GM21515 (cell line): ENCODE results near the gene MC2R.

ENCODE experiments used
- ATAC-seq: cut with Tn5 transposase; IDR thresholded peaks from one replicate; pipeline ENCODE4 v1.9.1; 2021; ENCODE audit not compliant: unreplicated experiment

MC2R gene

DNA sequence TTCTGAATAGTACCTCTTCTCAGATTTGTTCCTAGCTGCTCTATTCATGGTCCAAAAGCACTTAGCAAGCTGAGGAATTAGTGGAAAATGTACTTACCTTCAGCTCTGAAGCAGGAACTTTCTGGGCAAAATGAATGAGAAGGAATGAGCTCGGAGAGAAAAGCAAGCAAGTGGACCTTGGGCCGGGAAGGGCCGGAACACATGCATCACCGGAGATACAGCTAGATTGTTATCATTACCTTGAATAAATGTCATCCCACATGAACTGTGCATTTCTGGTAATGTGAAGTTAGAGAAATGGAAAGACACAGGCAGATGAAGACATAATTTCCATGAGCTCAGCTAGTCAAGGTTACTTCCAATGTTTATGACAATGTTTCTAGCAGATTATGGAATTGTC is at the start of gene MC2R:
MC2R (minus strand) TSS at position 146 of the 400 bp plus-strand sequence. CDS start 30,018 bp downstream, outside the sequence.
- ATAC-seq = no peak

DNA sequence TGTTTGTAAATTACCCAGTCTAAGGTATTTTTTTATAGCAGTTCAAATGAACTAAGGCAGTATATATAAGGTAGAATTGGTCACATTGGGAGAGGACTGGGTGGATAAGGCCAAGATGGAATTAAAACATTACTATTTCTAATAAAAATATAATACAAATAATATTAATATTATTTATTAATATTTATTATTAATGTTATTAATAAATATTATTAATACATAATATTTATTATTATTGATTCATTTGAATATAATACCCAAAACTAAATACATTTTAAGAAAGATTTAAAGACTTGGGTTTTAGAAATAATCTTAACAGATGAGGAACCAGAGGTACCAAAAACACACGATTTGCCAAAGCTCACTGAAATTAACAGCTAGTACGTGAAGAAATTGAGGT is 30.5 kb upstream of the MC2R start:
- no peak for ATAC-seq

DNA sequence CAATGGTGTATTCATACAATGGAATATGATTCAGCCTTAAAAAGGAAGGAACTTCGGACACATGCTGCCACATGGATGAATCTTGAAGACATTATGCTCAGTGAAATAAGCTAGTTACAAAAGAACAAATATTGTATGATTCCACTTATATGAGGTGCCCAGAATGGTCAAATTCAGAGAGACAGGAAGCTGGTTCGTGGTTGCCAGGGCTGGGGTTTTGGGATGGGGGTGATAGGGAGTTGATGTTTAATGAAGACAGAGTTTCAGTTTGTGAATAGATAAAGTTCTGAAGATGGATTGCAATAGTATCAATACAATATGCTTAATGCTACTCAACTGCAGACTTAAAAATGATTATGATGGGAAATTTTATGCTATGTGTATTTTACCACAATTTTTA is 28.0 kb upstream of the MC2R start:
- no peak for ATAC-seq

DNA sequence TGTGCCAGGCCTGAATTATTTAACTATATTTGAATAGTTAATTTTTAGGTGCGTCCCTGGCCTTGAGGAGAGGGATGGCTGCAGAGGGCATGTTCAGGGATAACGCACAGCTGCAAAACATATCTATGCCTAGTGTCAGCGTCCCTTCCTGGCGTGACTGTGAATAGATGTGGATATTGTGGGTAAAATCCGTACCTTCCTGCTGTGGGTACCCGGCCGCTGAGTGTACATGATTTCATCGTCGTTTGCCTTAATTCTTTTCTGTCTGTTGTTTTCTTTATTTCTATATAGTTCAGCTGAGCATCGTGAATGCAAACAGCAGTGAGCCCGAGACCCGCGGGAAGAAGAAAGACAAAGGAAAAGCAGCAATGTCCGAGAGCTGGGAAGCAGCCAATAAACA is 25.0 kb upstream of the MC2R start:
- no peak for ATAC-seq

DNA sequence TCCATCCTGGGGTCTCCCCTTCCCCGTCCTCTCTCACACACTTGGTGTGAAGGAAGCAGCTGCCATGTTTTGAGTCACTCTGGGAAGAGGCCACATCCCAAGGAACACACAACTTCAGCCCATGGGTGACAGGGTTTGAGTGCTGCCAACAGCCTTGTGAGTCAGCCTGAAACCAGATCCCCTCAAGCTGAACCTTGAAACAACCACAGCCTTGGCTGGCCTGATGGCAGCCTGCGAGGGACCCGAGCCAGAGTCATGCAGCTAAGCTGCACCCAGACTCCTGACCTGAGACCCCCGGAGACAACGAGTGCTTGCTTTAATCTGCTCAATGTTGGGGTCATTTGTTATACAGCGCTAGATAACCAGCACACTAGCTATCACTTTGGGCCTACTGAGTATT is 19.3 kb upstream of the MC2R start:
- ATAC-seq = no peak

DNA sequence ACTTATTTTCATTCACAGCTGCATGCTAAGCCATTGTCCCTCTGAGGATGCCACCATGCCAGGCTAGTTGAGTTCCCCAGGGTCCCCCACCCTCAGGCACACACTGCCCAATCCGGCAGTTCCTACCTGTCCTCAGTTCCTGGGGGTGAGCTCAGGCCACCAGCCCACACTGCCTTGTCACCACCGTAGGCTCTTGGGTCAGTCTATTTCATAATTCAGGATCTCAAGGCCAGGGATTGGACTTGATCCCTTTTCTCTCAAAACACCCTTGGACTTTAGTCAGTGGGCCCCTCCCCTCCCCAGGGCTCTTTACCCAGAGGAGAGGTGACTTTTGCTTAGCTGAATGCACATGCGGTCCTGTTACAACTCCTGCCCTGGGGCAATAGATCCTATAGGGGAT is 18.7 kb upstream of the MC2R start:
- no peak for ATAC-seq

DNA sequence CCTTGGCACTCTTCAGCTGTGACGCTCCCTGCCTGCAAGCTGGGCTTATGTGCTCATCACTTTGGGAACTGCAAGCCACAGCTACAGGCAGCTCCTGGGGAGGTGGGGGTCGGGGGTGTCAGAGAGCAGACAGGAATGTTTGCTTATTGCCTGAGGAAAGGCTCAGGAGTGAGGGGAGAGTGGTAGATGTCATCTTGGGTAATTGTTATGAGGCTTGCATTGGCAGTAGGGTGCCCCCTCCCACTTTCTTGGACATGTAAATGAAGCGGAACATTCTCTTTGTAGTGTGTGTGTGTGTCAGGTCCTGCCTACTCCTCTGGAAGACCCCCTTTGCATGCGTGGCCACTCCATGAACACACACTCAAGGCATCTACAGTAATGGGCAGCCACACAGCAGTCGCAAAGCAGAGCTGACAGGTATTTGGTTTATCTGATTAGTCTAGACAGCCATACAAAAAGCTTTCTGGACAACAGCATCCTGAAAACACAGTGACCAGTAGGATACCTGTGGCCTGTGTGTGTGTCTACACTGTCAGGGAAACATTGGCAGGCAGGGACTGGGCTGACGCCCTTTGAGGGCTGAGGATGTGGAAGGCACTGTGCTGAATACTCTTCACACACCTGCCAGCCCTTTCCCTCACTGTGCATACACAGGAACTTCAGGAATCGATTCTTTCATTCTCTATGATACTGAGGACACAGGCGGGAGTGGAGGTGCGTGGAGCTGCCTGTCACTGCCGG is 17.1 kb upstream of the MC2R start:
- ATAC-seq = no peak

DNA sequence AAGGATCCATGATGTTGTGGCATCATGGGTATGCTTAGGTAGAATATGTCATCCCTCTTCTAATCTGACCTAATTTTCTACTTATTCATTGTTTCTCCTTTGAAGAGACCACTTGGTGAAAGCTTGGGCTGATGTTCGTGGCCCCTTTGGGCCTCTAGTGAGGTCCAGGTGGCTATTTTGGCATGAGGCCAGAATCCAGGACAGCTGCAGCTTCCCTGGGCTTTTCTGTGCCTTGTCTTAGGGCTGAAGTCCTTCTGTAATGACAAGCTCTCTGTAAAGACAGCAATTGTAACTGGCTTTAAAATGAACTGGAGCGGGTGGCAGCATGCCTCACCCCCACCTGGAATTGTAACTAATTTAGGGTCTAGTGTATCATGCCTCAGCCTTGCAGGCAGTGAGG is 15.6 kb upstream of the MC2R start:
- no peak for ATAC-seq

DNA sequence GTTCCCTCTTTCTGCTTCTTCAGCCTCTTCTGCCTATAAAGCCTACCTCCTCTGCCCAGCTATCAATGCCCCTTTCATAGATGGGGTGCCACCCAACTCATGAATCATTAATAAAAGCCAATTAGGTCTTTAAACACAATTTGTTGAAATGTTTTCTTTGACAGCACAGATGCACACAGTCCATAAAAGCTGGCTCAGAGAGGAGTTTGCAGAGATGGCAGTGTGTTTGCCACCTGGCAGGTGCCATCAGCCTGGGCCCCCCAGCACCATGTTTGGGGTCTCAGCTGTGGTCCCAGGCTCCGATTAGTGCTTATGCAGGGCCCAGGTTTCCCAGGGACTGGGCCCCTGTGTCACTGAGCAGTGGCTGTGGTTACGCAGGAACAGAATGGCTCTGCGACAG is 7.9 kb upstream of the MC2R start:
- ATAC-seq = no peak

DNA sequence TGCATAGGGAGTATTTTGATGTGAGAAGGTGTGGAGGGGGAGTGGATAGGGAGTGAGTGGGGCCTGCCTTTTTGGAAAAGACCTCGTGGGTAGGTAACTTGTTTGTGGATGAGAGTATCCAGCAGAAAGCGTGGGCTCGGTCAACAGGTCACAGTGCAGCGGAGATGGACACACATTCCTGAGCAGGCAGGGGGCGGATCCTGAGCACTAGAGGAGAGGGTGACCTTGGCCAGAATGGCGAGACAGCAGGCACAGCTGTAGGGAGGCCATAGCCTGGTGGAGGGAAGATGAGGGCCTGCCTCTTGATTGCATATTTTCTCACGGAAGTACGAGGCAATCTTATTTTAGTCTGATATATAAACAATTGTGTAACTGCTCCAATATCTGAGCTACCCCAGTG is 3.6 kb upstream of the MC2R start:
- no peak for ATAC-seq

DNA sequence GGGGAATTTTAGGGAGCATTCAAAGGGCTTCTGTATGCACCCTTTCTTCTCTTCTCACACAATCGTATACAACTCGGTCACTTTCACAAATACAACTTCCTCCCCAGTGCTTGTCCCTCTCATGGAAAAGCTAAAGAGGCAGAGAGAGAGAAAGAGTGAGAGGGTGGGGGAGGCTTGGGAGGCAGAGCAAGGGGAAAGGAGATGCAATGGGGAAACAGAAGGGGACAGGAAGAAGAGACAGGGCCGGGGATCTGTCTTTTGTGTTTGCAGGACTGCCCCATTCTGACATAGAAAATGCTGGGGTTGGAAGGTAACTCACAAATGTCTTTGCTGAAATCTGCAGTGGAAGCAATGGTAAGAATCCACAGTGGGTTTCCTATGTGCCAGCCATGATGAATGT is 2.1 kb upstream of the MC2R start:
- no peak for ATAC-seq

DNA sequence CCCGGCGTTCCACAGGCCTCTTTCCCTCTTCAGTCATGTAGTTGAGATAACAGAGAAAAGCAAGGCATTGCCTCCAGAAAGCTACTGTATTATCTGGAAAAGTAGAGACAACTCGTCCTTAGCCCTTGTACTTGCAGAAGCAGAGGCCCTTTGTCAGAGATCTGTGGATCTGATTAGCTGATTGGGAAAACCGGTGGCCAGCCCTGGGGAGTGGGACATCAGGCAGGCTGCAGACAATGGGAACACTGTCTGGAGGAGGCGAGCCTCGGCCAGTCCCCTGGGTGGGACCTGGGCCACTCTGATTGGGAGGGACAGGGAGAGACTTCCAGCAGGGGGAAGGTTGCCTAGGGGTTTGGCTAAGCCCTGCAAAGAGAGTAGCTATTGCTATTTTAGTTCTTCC is 1.2 kb upstream of the MC2R start:
- ATAC-seq = no peak

DNA sequence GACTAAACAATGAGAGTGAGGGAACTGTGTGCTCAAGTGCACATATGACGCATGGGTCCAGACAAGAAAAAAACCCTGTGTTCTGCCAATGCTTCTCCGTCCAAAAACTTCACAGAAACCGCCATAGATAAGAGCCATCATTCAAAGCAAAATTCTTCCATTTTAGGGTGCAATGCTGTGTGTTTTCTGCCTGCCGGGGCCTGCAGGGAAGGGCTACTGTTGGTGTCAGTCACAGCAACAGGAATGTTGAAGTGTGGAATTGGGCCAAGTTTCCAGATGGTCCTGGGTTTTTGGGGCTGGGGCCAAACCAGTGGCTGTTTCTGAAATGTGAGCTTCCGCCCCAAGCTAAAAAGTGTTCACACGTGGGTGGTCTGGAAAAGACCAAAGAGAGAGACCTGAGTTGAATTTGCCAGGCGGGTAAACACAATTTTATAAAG is 677 bp upstream of the MC2R start:
- no peak for ATAC-seq

DNA sequence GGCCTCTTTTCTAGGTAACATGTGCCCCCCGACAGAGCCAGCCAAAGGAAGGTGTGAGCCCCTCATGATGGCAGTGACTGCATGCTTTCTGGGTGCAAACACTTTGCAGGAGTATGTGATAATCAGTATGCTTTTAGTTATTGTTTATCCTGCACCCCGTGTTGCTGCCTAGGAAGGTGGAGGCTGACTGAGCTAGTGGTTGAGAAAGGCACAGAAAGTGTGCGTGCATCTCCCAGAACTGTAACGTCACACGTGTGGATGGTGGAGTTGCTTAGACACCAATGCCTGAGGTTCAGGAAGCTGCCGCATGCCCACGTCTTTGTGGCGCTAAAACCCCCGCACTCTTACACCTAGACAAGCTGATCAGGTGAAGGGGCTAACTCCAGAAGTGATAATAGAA is 580 bp downstream of the MC2R start:
- no peak for ATAC-seq

DNA sequence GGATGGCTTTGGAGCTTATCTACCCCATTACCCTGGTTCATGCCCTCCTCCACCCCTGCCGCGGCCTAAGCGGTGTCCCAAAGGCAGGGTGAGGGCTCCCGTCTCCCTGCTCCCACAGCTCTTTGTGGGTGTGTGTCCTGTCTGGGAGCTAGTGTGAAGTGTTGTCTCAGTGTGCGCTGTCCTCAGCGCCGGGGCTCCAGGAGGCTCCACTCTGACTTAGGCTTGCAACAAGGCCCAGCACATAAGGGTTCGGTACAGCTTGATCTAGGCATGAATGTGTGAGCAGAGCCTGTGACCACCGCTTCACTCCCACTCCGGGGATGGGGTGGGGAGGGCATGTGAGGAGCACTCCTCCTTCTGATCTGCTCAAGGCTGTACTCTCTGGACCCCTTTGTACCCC is 1.2 kb downstream of the MC2R start:
- no peak for ATAC-seq

DNA sequence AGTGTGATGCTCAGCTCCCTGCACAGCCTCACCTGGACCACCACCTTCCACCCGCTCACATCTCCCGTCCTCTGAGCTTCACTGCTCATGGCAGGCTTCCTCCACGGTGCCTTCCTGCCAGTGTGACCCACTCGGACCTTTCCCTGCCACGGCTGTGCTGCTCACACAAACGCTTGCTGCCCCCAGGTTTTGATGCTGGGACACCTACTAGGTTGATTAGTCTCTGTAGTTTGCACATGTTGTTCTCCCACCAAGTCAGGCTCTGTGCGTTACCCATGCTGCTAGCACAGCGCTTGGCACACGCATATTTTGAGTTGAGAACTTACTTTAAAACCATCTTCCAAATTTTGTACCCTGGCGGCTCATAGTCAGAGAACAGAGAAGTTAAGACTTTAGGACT is 2.1 kb downstream of the MC2R start:
- no peak for ATAC-seq

DNA sequence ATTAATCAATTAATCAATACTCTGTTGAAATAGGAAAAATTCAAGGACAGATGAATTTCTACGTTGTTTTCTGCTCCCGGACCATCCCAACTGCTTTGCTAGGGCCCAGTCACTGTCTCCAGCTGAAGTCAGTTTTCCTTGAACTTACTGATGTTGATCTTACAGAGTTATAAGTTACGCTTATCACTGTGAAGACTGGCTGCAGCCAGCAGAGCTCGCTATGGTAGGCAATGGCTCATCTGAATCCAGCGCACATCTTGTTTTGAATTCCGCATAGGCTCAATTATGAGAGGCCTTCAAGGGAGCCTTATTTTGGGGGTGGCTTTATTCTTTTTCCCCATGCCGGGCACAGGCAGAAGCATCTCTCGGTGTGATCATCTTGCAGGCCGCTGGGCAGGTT is 2.7 kb downstream of the MC2R start:
- ATAC-seq = no peak

DNA sequence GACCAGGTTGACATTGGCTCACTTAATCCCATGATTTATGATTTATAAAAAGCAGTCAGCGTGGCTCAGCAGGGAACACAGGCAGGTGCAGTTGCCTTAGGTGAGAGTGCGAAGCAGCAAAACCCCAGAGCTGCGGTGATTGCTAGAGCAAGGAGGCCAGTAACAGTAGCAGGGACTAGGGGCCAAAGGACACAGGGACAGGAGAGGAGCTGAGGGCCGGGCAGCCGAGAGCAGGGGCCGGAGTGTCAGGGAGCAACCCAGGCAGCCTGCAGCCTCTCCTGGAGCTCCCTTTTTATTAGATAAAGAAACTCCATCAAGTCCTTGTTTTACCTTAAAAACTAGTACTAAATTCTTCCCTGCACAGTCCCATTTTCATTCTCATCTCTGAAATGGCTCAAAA is 4.3 kb downstream of the MC2R start:
- ATAC-seq = no peak

DNA sequence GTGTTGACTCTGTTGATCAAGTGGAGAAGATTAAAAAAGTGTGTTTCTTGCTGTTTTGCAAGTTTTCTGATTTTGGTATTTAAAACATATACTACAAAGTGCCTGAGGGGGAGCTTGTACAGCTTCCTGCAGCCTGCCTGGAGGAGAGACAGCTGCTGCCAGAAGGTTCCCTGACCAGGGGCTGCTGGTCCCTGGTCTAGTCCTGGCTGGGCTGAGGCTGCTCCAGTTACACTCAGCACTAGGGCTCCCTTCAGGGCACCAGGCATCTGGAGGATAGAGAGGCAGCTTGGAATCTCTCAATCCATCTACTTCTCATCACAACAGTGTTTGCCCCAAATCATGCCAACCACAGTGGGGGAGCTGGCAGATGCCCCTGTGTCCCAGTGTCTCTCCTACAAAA is 4.8 kb downstream of the MC2R start:
- no peak for ATAC-seq

DNA sequence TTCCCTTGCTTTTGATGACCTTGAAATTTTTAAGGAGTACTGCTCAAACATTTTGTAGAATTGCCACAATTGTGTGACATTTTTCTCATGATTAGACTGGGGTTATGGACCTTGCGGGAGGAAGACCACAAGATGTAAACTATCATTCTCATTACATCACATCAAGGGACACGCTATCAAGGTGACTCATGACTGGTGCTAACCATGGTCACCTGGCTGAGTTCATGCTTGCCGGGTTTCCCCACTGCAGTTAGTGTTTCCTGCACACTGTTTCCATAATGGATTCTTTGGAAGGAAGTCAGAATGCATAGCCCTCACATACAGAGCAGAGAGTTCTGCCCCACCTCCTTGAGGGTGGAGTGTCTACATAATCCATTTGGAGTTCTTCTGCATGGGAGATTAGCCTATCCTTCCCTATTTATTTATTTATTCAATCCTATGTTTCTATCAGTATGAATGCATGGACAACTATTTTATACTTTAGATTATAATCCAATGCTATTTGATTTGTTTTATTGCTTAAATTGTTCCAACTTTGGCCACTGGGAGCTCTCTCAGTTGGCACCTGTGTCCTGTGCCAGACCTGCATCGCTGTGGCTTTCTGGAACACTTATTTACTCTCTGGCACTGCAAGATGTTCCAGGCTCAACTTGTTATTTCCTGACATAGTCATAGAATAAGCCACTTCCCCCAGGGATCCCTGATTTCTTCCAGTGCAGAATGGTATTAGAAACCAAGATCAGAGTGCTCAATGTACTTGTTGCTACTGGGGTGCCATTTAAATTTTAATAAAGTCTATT is 6.0 kb downstream of the MC2R start:
- ATAC-seq = no peak

DNA sequence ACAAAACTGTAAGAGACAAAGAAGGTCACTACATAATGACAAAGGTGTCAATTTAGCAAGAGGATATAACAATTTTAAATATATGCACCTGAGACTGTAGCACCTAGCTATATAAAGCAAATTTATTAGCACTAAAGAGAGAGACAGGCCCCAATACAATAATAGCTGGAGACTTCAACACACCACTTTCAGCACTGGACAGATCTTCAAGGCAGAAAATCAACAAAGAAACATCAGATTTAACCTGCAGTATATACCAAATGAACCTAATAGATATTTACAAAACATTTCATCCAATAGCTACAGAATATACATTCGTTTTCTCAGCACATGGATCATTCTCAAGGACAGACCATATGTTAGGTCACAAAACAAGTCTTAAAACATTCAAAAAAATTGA is 14.7 kb downstream of the MC2R start:
- no peak for ATAC-seq

DNA sequence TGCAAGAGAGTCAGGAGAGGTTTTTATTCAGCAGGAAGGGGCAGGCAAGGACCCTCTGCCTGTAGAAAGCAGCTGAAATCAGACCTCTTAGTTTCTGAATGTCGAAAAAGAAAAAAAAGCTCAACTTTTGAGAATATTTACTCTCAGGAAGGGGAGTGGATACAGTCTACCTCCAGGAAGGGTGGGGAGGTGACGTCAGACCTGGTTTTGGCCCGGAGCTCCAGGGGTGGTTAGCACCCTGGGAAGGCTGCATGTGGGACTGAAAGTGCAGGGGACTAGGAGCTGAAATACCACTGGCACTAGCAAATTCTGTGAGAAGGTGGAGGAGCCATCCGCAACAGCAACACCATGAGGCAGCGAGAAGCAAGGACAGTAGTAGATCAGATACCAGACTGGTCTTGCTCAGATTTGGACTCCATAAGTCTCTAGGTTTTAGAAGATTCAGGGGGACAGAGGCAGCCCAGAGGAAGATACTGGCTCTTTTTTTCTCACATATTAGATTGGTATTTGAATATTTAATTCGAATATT is 19.8 kb downstream of the MC2R start:
- no peak for ATAC-seq
